MM.1S (cell line): ENCODE data around the gene TMPRSS6.

ENCODE experiments used
- CTCF ChIP-seq: fragments of 300-600 bp; sonication (generic); IDR thresholded peaks from 2 replicates; pipeline ENCODE4 v1.5.1; 2016; ENCODE audit warnings: antibody characterized with exemption, low read length, mixed read lengths
- EZH2 ChIP-seq: fragments of 300-600 bp; sonication (generic); optimal IDR thresholded peaks from 2 replicates; pipeline ENCODE3; 2017; ENCODE audit warnings: low read depth, mild to moderate bottlenecking, antibody characterized with exemption, low read length, mixed read lengths
- EZH2phosphoT487 ChIP-seq: fragments of 300-600 bp; sonication (generic); IDR thresholded peaks from 2 replicates; pipeline ENCODE4 v1.6.1; 2018; ENCODE audit warnings: antibody characterized with exemption, low read length

DNA sequence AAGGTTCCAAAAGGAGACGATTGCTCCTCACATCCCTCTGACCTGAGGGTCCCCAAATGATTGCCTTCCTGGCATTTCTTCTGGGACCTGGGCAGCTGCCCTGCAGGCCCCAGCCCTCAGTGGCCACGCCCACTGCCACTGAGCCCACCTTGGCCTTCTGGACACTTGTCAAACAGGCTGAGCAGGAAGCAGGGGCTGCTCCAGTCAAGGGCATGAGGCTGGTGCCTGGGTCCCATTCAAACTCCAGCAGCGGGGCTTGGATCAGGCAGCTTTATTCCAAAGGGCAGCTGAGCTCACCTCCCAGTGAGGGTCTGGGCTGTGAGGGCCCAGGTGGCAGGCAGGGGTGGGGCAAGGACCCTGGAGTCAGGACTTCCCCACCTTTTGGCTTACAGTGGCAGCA is 44.3 kb downstream of the TMPRSS6 start:
- TF ChIP-seq CTCF (no peak), EZH2 (no peak), EZH2phosphoT487 (no peak)
